Neural progenitor cell (in vitro differentiated cells): ENCODE results near the gene TMEM219.

Experiments
- EZH2 ChIP-seq: fragments of 200-600 bp; sonication (generic); IDR thresholded peaks from 2 replicates; pipeline ENCODE4 v1.6.1; 2017; ENCODE audit warnings: antibody characterized with exemption, mild to moderate bottlenecking, moderate library complexity
- TF ChIP-seq, protein P1 (sequence below): fragments of 200-600 bp; sonication (generic); IDR thresholded peaks from 2 replicates; pipeline ENCODE4 v1.5.1; 2017; ENCODE audit warnings: antibody characterized with exemption, mild to moderate bottlenecking

DNA sequence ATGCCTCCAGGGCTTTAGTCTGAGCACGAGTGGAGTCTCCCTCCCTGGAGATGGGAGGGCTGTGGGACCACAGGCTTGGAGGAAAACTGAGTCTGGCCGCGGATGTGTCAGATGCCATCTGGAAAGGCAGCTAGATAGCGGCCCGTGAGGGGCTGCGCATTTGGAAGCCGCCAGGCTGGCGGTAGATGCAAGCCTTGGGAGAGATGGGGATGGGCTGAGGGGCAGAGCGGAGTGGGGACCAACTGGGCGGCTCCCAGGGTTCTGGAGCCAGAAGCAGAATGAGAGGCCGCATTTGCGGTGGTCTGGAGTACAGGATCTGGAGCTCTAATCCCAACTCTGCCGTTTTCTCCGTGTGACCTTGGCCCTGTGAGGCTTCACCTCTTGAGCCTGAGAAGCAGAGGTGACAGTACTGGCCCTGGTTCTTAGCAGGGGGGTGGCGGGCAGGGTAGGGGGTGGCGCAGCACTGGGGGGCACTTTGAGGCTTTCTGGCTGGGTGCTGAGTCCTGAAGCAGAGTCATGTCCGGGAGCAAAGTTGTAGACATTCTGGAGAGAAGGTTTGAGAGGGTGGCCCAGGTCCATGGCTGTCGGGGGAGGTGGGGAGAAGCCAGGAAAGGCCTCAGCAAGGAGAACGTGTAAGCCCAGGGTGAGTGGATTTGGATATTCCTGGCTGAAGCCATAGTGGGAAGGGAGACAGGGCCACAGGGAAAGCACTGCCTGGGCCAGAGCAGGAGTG lies 40.9 kb downstream of the TMEM219 start:
- TF ChIP-seq, protein P1, sequence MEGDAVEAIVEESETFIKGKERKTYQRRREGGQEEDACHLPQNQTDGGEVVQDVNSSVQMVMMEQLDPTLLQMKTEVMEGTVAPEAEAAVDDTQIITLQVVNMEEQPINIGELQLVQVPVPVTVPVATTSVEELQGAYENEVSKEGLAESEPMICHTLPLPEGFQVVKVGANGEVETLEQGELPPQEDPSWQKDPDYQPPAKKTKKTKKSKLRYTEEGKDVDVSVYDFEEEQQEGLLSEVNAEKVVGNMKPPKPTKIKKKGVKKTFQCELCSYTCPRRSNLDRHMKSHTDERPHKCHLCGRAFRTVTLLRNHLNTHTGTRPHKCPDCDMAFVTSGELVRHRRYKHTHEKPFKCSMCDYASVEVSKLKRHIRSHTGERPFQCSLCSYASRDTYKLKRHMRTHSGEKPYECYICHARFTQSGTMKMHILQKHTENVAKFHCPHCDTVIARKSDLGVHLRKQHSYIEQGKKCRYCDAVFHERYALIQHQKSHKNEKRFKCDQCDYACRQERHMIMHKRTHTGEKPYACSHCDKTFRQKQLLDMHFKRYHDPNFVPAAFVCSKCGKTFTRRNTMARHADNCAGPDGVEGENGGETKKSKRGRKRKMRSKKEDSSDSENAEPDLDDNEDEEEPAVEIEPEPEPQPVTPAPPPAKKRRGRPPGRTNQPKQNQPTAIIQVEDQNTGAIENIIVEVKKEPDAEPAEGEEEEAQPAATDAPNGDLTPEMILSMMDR, result no peak
- TF ChIP-seq EZH2, result no peak
